ENCODE measurements around the gene KCNIP4.
"Not testable (repeated sequence)": the region's sequence is repeated elsewhere in the genome, so short reads cannot be mapped to it uniquely, and the experiment has no call there.

KCNIP4 gene

DNA sequence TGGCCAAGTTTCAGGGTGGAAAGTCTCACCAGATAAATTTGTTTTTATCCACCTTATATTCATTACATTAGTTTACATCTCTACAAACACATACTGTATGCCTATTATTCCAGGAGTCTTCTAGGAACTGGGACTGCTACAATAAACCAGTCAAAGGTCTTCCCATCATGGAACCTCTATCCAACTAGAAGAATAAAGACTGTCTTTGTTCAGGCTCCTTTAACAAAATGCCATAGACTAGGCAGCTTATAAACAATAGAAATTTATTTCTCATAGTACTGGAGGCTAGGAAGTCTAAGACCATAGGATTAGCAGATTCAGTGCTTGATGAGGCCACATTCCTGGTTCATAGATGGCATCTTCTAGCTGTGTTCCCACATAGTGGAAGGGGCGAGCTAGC lies 1186.7 kb downstream of the KCNIP4 start:
- DNase-seq (ENCODE audit: low read depth in 2 of 2): no peak

DNA sequence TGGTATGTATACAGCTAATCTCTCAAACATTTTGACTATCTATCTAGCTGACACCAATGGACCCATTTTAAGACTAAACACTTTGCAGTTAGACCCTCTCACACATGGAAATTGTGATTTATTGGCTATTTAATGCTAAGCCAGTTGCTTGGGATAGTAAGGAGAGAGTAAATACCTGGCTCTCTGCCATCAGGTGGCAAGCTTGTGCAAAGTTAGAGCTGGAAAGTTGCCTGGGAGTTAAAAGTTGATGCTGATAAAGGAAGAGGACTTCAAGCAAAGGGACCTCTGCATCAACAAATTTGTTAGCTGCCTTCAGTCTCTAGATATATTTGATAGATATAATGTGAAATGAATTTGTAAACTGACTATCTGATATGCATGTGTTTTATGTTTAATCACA lies 1187.2 kb downstream of the KCNIP4 start:
- no peak for DNase-seq (ENCODE audit: low read depth in 2 of 2)

DNA sequence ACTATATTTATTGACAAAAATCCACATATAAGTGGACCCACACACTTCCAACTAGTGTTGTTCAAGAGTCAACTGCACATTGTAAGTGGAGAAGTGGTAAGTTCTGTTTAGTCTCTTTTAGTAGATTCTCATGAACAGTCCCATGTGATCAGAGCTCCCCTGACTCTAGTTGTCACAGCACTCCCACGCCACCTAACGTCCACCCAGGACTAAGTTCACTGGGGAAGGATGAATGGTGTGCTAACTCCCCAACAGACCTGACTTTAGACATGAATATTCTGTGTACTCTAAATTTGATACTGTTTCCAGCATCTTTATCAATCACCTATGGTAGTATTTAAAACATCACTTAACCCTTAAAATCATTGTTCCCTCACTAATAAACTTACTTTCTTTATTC lies 1188.5 kb downstream of the KCNIP4 start:
- DNase-seq (ENCODE audit: low read depth in 2 of 2): no peak

DNA sequence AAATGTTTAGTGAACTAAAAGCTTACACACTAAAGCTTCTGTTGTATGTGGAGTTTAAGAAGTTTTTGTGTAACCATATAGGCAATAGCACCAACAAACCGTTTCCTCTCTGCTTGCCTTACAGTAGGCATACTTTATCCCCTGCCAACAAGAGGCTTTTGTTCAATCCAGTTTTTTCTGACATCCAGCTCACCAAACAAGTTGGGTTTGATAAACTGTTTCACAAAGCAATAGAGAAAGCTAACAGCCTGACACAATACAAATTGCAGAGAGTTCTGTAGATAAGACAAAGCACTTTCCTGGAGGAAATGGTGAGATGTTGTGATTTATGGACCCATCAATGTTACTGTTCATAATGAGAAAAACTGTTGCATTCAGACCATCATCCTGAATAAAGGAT lies 1194.5 kb downstream of the KCNIP4 start:
- DNase-seq (ENCODE audit: low read depth in 2 of 2): no peak

DNA sequence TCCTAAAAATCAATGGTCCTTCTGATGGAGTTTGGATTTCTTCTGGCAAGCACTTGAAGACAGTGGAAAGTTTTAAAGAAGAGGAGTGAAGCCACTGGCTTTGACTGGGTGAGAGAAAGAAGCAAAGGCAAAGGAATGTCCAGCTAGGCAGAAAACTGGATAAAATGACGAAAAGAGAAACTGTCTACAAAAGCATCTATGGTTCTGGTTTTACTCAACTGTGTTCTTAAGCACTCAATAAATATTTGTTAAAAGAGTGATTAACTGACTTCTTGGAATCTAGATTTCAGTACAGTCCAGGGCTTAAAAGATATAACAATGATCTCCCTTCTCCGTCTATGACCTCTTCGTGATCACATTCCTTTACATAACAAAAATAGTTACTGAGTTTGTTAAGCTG lies 1195.9 kb downstream of the KCNIP4 start:
- DNase-seq (ENCODE audit: low read depth in 2 of 2): no peak

DNA sequence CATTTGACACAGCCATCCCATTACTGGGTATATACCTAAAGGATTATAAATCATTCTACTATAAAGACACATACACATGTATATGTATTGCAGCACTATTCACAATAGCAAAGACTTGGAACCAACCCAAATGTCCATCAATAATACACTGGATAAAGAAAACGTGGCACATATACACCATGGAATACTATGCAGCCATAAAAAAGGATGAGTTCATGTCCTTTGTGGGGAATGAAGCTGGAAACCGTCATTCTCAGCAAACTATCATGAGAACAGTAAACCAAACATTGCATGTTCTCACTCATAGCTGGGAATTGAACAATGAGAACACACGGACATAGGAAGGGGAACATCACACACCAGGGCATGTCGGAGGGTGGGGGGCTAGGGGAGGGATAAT lies 1202.6 kb downstream of the KCNIP4 start:
- not testable (repeated sequence) for DNase-seq (ENCODE audit: low read depth in 2 of 2)

DNA sequence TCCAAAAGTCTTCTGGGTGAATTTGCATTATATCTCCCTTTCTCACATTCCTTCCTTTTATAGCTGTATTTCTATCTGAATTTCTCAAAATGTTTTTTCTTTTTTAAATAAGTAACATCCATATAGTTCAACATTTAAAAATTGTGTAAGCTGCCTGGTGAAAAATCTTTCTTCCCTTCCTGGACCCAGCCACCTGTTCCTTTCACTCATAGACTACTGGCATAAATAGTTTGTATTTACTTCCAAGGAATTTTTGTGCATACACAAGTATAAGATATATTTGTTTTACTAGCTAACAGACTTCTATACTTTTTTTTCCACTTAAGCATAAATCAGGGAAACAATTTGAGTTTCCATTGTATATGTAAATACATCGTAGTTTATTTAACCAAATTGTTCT lies 1212.6 kb downstream of the KCNIP4 start:
- DNase-seq (ENCODE audit: low read depth in 2 of 2): no peak

DNA sequence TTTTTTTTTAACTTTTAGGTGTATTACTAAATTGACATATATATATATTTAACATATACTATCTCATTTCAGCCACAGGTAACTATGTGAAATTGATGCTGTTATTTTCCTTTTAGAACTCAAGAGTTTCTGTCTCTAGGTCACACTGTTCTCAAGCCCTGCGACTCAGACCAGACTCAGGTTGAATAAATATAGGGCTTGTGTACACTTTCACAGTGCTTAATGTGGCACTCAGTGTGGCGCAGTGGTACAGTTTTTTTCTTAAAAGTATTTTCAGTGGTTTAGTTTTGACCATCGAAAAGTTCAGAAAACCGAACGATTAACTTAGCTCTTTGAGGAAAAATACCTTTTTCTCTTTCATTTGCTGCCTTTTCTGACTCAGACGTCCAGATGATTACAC lies 1223.7 kb downstream of the KCNIP4 start:
- DNase-seq (ENCODE audit: low read depth in 2 of 2): no peak

DNA sequence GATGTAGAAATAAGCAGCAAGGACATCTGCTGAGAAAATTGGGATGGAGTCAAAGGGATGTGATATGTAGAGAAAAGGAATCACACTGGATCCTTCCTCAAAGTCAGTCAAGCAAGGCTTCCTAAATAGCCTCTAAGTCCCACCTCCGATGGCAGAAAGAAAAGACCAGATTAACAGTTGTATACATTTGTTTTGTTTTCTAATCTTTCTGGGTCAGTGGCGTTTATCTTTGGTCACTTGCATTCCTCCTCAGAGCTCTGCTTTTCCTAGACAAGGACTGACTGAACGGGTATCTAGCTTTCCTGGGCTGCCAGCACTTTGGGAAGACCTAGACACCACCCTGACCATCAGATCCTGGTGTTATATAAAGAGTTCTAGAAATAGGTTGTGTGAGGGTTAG lies 1225.1 kb downstream of the KCNIP4 start:
- no peak for DNase-seq (ENCODE audit: low read depth in 2 of 2)

DNA sequence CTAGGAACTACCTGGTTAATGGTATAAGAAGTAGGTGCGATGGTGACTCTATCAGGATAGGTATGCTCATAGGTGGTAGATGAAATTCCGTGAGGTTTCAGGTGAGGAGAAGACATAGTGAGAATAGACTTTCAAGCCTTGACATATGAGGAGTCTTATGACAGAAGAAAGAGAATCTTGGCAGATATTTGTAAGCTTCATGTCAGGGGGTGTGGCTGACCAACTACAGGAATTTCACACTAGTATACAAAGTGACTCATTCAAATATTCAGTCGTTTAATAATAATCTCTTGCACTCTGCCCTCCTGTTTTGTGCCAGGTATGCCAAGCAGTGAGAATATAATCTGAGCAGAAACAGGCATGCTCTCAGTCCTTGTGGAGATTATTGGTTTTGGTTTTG lies 1225.6 kb downstream of the KCNIP4 start:
- DNase-seq (ENCODE audit: low read depth in 2 of 2): no peak

DNA sequence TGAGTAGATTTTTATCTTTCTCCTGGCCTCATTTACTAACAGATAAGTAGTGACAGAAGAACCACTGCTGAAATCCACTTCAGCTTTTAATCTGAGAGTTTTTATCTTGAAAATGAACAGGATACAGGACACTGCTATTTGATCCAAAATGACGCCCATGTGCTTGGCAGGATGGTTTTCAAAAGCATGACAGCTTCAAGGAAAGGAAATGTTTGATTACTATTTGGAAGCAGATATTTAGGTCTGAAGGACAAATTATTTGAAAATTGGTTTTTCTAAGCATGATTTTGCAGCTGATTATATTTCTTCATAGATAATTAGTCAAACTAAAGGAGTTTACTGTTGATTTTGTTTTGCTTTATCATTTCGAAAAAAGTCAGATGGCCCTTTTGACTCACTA lies 1237.2 kb downstream of the KCNIP4 start:
- no peak for DNase-seq (ENCODE audit: low read depth in 2 of 2)

DNA sequence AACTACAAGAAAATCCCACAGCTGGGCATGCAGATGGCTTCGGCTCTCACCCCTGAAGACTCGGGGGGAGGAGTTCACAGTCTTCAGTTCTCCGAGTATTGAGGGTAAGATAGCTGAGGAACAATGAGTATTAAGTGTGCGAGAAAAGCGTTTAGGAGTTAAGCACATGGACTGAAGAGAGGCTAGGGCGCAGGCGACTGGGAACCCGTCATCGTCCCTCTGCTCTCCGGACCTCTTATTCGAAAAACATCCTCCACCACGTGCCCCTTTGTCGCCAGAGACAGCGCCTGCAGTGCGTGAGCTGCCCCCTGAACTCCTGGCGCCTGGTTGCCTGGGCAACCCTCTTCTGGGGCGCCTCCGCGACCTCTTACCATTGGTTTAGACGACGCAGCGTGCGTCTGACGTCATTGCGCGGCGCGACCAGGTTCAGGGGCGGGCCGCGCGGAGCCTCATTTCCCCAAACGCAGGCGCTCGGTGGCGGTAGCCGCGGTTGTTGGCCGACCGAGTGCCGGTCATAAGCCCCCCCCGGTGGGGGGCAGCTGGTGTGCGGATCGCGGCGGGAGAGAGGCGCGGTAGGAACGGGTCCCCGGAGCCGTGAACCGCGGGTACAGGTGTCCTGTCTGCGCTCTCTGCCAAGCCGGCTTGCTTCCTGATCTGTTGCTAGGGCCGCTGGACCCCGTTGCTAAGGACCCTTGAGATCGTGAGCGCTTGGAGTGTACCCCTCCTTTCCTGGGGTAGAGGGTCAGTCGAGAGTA lies 1248.4 kb downstream of the KCNIP4 start, which contains the start of gene PACRGL:
PACRGL (plus strand) TSS at position 452 of the 755 bp plus-strand sequence. CDS start 4,024 bp downstream, outside the sequence.
- peak; percentile 88 to 90 for DNase-seq (ENCODE audit: low read depth in 2 of 2)

DNA sequence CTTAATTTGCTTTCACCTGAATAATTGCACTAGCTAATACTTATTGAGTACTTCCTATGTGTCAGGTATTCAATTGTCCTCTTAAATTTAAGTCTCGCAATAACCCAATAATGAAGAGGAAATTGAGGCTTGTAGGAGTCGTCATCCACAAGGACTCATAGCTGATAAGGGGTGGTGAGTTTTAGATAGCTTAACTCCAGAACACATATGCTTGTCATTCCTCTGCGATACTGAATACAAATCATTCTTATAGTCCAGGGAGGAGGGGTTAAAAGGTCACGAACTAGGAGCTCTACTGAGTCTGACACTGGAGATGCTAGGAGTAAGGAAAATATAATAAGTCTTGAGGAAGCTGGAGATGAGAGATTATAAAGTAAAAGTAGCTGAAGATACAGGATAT lies 1249.8 kb downstream of the KCNIP4 start:
- no peak for DNase-seq (ENCODE audit: low read depth in 2 of 2)

DNA sequence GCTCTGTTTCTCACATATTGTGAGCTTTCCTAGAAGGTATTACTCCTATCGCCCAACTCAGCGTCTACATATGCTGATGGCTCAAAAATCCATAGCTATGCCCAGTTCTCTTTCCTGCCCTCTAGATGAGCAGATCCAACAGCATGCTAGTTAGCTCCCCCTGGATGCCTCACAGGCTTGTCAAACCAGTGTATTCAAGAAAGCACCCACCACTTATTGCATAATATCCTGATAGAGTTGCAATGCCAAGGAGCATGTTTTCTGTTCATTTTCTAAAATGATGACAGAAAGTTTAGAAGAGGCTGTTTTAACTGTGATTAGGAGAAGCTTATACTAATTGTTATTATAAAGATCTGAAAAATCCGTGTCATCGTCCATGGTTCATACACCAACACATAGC lies 1250.2 kb downstream of the KCNIP4 start:
- DNase-seq (ENCODE audit: low read depth in 2 of 2): no peak

DNA sequence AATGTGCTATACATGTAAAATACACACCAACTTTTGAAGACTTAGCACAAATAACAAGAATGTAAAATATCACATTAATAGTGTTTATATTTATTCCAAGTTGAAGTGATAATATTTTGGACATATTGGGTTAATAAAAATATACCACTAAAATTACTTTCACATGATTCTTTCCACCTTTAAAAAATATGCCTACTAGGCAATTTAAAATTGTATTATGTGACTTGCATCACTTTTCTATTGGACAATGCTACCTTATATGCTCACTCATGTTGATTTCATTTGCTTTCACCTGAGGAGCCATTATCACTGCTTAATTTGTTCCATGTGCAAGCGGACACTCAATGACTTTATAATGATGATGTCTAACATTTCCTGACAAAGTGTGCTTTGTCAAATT lies 1251.8 kb downstream of the KCNIP4 start:
- no peak for DNase-seq (ENCODE audit: low read depth in 2 of 2)

DNA sequence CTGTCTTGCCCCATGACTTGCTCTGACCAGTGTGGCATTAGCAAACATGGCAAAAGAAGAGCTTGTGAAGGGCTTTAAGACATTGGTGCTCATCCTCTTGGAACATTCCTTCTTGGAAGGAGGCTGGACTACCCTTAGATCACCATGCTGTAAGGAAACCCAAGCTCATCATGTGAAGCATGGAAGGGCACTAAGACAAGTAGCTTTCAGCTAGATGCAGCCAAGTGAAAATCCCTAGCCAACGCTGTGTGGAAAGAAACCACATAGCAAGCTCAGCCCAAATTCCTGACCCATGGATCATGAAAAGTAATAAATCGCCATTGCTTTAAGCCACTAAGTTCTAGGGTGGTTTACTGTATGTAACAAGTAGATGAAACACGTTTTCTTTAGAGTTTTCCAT lies 1260.7 kb downstream of the KCNIP4 start:
- no peak for DNase-seq (ENCODE audit: low read depth in 2 of 2)

DNA sequence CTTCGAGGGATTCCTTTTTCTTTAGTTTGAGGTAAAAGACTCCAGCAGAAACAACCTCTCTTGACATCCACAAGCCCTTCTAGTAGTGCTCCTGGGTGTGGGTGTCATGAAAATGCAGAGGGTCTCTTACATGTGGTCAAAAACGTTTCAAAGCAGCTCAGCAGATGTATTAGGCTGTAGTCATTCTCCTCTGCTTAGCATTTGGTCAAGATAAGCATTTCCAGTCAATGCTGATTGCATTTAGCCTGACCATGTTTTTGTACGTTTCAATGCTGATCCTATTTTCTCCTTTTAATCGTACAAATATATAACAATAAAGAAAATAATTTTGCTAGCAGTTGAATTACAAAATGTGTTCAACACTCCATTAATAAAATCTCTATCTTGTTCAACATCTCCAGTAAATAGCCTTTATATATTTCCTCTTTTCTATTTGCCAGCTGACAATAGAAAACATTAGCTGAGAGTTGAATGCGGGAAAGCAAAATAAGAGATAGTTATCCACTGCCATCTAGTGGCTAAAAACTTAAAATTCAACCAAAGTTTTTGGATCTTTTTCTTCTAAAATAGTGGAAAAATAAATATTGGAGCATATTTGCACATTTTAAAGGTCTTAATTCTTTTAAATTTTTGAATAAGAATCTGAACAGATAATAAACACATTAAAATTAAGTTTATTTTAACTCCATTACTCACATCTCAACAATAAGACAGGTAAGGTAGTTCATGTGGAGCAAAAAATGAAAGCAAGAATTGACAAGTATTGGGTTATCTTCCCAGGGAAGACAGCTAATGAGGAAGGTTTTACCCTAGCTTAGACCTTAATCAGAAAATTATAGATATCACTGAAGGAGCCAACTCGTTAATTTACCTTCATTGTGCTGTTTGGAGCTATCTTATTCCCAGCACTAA lies 1263.5 kb downstream of the KCNIP4 start:
- DNase-seq (ENCODE audit: low read depth in 2 of 2): no peak

DNA sequence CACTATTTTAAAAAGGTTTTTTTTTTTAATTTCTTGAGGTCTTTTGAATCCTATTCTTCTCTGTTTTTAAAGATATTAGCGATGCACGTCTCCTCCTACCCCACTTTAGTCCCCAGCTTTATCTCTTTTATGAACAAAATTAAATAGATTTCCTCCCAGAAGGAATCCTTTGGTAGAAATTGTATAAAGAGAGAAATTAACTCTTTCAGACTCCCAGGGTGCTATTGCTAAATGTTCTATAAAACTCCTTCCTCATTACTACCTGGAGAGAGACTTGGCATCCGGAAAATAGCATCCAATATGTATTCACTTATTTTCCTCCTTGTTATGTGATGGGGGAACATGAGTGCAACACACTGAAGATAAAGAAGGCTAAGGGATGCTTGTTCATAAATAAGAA lies 1264.8 kb downstream of the KCNIP4 start:
- no peak for DNase-seq (ENCODE audit: low read depth in 2 of 2)

DNA sequence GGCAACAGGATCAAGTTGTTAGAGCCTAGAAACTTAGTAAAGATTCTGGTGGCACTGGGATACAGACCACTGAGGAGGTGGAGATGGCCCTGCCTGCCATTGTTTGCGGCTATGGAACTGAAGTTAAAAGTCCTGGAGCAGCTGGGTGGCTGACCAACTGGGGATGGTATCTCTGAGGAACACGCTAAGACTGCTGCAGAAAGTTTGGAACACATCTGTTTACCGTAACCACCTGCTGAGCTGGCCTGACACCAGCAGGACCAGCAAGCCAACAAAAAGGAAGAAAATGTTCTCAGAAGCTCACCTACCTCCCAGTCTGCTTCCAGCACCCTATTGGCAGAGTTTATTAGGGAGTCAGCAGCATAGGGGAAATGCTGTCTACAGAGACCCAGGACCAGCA lies 1265.7 kb downstream of the KCNIP4 start:
- DNase-seq (ENCODE audit: low read depth in 2 of 2): no peak

DNA sequence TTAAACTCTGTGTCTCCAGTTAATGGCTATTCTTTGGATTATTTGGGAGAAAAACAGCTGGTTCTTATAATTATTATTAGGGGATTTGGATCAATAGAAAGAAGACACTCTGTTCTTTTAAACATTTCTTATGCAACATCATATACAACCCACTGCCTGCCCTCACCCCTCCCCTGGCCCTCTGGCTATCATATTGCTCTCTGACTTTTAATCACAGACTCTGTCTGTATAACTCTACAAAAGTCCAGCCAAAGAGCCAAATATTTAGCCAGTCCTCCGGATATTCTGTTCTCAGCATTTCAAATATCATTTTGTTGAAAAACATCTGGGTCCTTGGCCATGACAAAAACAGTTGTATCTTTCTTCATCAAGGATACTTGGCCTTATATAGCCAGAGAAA lies 1267.3 kb downstream of the KCNIP4 start:
- no peak for DNase-seq (ENCODE audit: low read depth in 2 of 2)

DNA sequence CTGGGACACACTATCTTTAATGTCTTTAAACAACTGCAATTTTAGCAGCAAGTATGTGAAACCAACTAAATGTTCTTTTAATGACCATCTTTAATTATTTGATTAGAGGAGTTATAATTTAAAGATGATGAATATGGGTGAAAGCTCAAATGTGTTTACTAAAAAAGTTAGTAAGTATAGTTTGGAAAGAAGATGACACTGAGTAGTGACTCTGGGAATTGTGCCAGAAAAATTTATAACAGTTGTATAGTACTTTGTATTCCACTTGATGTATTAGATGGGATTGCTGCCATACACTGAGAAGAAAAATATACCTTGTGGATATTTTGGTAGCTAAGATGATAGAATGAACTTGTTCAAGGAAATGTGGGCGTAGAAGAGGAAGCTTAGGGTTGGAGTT lies 1267.8 kb downstream of the KCNIP4 start:
- no peak for DNase-seq (ENCODE audit: low read depth in 2 of 2)

DNA sequence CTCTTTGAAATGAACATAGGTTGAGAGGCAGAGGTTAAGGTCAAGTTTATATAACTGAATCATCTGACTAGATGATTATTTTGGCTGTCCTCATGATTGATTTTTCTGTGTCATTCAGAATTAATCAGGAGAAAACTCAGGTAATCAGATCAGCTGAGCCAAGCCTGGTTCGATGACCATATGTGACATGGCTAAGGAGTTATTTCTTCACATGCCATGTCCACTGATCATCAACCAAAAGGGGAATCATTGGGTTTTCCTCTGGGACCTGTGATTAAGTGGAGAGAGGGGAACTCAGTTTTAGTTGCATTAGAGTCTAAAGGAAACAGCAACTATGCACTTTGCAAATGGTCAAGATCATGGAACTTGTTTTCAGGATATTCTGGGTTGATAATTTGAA lies 1268.6 kb downstream of the KCNIP4 start:
- no peak for DNase-seq (ENCODE audit: low read depth in 2 of 2)

All from stimulated activated CD4-positive, alpha-beta T cell treated with anti-CD3 and anti-CD28 coated beads, Interleukin-15, amount 100 ng/mL, for 48 hours (primary cell).